22Rv1 (cell line): ENCODE measurements around the gene SRY.
A peak's percentile ranks its signal among the peaks of the same experiment; 100 is the strongest.
"Not testable (repeated sequence)": the region's sequence is repeated elsewhere in the genome, so short reads cannot be mapped to it uniquely, and the experiment has no call there.

Source experiments
- H3K27ac ChIP-seq: fragments of 450-650 bp; 2 replicates; pipeline ENCODE4 v1.5.1; 2017
- ZFX ChIP-seq: fragments of 450-650 bp; IDR thresholded peaks from 2 replicates; pipeline ENCODE4 v1.6.1; 2017; ENCODE audit warnings: antibody characterized with exemption, borderline replicate concordance
- TF ChIP-seq, protein P1 (sequence below): fragments of 450-650 bp; IDR thresholded peaks from 2 replicates; pipeline ENCODE4 v1.5.1; 2017; ENCODE audit warnings: mild to moderate bottlenecking

SRY gene

DNA sequence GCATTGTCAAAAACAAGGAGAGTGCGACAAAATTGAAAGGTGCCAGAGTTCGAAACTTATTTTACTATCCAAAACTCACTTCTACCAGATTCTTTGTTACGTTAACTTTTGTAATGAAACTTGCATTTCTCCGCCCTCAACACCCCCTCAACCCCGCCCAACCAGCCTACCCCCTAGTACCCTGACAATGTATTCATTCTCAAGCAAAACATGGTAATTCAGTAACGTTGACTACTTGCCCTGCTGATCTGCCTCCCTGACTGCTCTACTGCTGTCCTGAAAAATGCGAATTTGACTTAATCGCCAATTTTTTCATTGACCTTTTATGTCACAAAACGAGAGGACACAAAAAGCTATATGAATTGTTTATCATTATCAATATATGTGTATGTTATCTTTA is at the start of gene SRY:
TSS of gene SRY (minus strand) at position 83 of the 400 bp plus-strand sequence. CDS start at position 4, 79 bp downstream.
- H3K27ac ChIP-seq, result no peak within 1 kb of the TSS
- TF ChIP-seq ZFX, result no peak

DNA sequence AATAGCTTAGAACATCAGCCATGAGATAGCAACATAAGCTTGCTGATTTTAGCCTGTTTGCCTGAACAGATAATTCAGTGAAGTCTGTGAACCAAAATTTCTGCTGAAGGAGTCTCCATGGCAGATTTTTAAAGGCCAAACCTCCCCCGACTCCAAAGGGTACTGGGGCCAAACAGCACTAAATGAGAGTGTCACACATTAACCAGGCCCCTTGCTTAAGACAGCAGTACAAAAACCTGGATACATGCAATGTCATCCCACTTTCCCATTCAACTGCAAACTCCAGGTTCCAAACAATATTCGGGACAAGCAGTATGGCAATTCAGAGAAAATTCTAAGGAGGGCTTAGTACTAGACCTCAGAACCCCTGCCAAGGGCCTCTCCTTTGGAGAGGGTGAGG is 49.6 kb upstream of the SRY start:
- no peak overlapping the region for H3K27ac ChIP-seq

DNA sequence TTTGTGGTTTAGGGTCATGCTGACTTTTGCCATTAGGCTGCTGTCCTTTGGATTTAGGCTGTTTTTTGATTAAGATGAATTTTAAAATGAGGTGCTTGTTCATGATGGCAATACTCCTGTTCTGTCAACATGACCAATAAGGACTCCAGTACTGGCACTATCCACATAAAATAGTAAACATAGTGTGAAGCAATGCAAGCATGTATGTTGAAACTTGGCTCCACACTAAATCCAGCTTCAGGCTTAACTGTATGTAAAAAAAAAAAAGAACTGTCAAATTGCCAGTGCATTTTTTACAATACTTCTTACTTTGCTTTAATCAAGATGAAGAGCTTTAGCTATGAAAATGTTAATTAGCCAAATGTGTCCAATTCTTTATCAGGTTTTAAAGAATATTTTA is 47.7 kb upstream of the SRY start:
- no peak overlapping the region; the same call in 1 of the 2 replicates for H3K27ac ChIP-seq
- TF ChIP-seq ZFX, result no peak
- TF ChIP-seq, protein P1, sequence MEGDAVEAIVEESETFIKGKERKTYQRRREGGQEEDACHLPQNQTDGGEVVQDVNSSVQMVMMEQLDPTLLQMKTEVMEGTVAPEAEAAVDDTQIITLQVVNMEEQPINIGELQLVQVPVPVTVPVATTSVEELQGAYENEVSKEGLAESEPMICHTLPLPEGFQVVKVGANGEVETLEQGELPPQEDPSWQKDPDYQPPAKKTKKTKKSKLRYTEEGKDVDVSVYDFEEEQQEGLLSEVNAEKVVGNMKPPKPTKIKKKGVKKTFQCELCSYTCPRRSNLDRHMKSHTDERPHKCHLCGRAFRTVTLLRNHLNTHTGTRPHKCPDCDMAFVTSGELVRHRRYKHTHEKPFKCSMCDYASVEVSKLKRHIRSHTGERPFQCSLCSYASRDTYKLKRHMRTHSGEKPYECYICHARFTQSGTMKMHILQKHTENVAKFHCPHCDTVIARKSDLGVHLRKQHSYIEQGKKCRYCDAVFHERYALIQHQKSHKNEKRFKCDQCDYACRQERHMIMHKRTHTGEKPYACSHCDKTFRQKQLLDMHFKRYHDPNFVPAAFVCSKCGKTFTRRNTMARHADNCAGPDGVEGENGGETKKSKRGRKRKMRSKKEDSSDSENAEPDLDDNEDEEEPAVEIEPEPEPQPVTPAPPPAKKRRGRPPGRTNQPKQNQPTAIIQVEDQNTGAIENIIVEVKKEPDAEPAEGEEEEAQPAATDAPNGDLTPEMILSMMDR, result no peak

More for the DNA sequence above, 49.6 kb upstream of the SRY start:
- TF ChIP-seq, protein P1, result no peak
- TF ChIP-seq ZFX, result no peak

DNA sequence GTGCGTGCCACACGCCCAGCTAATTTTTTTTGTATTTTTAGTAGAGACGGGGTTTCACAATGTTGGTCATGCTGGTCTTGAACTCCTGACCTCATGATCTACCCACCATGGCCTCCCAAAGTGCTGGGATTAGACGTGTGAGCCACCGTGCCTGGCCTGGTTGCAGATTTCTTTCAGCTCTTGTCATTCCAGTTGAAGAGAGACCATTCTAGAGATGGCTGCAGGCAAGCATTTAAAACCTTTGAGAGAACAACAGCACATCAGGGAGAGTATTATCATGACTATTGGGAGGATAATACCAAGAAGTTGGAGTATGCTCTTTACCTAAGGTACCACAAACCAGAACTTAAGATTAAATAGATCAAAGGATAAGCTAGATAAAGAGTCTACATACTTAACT is 41.0 kb upstream of the SRY start:
- TF ChIP-seq, protein P1, result no peak
- no peak for TF ChIP-seq ZFX
- H3K27ac ChIP-seq, result no peak overlapping the region

DNA sequence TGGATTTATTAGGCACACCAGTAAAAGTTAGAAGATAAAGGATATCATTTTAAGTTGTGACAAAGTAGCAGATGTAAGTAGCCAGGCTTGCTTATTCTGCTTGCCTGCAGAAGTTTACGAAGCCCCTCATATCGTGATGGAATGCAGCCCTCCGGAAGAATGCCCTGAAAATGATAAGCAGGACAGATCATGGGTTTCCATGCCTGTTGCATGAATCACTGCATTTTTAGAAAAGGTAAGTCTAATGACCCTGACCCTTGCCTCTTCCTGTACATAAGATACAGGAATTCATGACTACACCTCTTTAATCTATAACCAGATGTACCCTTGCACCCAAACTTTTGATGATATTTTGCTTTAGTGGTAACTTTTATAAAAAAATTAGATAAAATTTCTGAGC is 37.0 kb upstream of the SRY start:
- no peak overlapping the region for H3K27ac ChIP-seq
- no peak for TF ChIP-seq ZFX
- TF ChIP-seq, protein P1, result no peak

DNA sequence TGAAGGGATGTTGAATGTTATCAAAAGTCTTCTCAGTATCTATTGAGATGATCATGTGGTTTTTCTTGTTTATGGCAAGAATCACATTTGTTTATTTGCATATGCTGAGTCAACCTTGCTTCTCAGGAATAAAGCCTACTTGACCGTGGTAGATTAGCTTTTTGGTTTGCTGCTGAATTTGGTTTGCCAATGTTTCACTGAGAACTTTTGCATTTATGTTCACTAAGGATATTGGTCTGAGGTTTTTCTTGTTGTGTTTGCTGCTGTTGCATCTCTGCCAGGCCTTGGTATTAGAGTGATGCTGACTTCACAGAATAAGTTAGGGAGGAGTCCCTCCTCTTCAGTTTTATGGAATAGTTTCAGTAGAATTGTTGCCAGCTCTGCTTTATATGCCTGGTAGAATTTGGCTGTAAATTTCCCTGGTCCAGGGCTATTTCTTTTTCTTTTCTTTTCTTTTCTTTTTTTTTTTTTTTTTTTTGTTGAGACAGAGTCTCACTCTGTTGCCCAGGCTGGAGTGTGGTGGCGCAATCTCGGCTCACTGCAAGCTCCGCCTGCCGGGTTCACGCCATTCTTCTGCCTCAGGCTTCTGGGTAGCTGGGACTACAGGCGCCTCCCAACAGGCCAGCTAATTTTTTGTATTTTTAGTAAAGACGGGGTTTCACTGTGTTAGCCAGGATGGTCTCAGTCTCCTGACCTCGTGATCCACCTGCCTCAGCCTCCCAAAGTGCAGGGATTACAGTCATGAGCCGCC is 29.8 kb upstream of the SRY start:
- H3K27ac ChIP-seq, result not testable (repeated sequence)

DNA sequence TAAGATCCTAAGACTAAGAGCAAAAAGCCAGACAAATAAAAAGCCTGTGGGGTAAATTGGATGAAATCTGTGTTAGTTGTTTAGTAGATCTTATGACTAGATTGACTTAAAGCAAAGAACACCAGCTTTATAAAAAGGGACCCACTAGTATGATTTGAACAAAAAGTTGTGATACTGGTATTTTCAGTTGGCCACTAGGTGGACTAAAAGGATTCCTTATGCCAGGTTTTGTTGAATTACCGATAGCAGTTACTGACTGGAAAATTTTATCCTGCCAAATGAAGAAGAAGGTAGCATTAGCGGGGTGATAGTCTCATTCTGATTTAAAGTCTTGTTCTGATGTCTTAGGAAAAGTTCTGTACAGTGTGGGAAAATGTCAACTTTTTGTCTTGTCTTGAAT is 12.8 kb upstream of the SRY start:
- no peak overlapping the region for H3K27ac ChIP-seq
- TF ChIP-seq ZFX, result no peak
- TF ChIP-seq, protein P1, result peak; percentile 41

DNA sequence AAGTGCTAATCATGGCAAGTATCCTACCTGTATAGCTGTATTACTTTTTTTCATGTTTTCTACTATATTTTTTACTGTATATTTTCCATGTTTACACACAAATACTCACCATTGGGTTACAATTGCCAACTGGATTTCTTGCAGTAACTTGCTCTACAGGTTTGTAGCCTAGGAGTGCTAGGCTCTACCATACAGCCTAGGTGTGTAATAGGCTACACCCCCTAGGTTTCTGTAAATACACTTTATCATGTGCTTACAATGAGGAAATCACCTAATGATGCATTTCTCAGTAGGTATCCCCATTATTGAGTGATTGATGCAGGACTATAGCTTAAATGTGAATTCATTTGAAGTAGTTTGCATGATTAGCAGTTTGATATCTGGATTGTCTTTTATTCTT is 10.5 kb upstream of the SRY start:
- H3K27ac ChIP-seq, result no peak overlapping the region
- TF ChIP-seq ZFX, result no peak
- TF ChIP-seq, protein P1, result no peak
